CD4-positive, alpha-beta T cell (primary cell): ENCODE results near the gene BLCAP. TPM values are rescaled to one million over a fixed set of nuclear protein-coding genes. Genes with fewer than 3 reads are reported as not detected.
"Not testable (repeated sequence)": the region's sequence is repeated elsewhere in the genome, so short reads cannot be mapped to it uniquely, and the experiment has no call there.

ENCODE experiments used
- ATAC-seq: fragments of 200-7000 bp; cut with Tn5 transposase; one replicate; pipeline ENCODE4 v1.10.0; 2022; ENCODE audit warnings: mild to moderate bottlenecking; ENCODE audit not compliant: poor library complexity
- CTCF ChIA-PET: fragments of 350-600 bp; sonication (Branson Sonifier 250); formaldehyde crosslinking; loops from one replicate; lab custom pipeline; 2021; ENCODE audit warnings: antibody characterized with exemption, inconsistent platforms; lab: Charles Lee
- POLR2A ChIA-PET: fragments of 350-600 bp; sonication (Branson Sonifier 250); formaldehyde crosslinking; loops from one replicate; lab custom pipeline; 2021; ENCODE audit warnings: antibody characterized with exemption, inconsistent platforms; lab: Charles Lee
- DNase-seq, 14 experiments: peaks; one replicate each; pipeline ENCODE4 v3.0.0-alpha.2; 2013 to 2020; ENCODE audit warnings: mixed read lengths in 2 of 14
- H3K27ac ChIP-seq, 2 donors: one replicate each; pipeline versions ENCODE4 v1.5.1 to v1.7.0; 2013; ENCODE audit warnings: low read length in 2 of 2, low read depth in 1 of 2, mild to moderate bottlenecking in 1 of 2
- H3K27me3 ChIP-seq, 2 experiments: 1 replicate in 1 of 2; 2 replicates in 1 of 2; pipeline versions ENCODE4 v1.6.1 to v1.7.0; 2013; ENCODE audit warnings: low read length in 2 of 2, control low read depth in 1 of 2, mild to moderate bottlenecking in 1 of 2, moderate library complexity in 1 of 2; ENCODE audit not compliant: insufficient read depth in 2 of 2, control insufficient read depth in 1 of 2
- H3K36me3 ChIP-seq: one replicate; pipeline ENCODE4 v1.6.1; 2013; ENCODE audit warnings: low read length, control low read depth; ENCODE audit not compliant: insufficient read depth
- H3K4me1 ChIP-seq: one replicate; pipeline ENCODE4 v1.6.1; 2013; ENCODE audit warnings: low read length, control low read depth; ENCODE audit not compliant: insufficient read depth
- H3K4me3 ChIP-seq: one replicate; pipeline ENCODE4 v1.5.1; 2013; ENCODE audit warnings: mild to moderate bottlenecking, low read length, moderate library complexity
- H3K9me3 ChIP-seq, 2 experiments: 1 replicate in 1 of 2; 2 replicates in 1 of 2; pipeline versions ENCODE4 v1.6.1 to v1.7.0; 2013; ENCODE audit warnings: low read length in 2 of 2, mild to moderate bottlenecking in 2 of 2, control low read depth in 1 of 2, moderate library complexity in 1 of 2; ENCODE audit not compliant: control insufficient read depth in 1 of 2, insufficient read depth in 1 of 2
- H3K27ac Mint-ChIP-seq: one replicate; pipeline ENCODE4 v1.8.0; 2020; ENCODE audit warnings: mixed read lengths
- H3K27me3 Mint-ChIP-seq: one replicate; pipeline ENCODE4 v1.8.0; 2021; ENCODE audit warnings: mixed read lengths
- H3K36me3 Mint-ChIP-seq: one replicate; pipeline ENCODE4 v1.8.0; 2021; ENCODE audit warnings: low read depth, mixed read lengths
- H3K4me1 Mint-ChIP-seq: one replicate; pipeline ENCODE4 v1.8.0; 2021; ENCODE audit warnings: low read depth, mixed read lengths
- H3K4me3 Mint-ChIP-seq: one replicate; pipeline ENCODE4 v1.8.0; 2020; ENCODE audit warnings: mild to moderate bottlenecking, mixed read lengths
- H3K9me3 Mint-ChIP-seq: one replicate; pipeline ENCODE4 v1.8.0; 2020; ENCODE audit warnings: mixed read lengths
- CTCF ChIP-seq: fragments of 200-600 bp; IDR thresholded peaks from one replicate; pipeline ENCODE4 v1.8.0; 2022; ENCODE audit warnings: antibody characterized with exemption, mild to moderate bottlenecking
- intact Hi-C, 2 experiments: fragments of 100-400 bp; cut with DNase I in 1 of 2; cut with micrococcal nuclease in 1 of 2; formaldehyde crosslinking; loops; one replicate each; pipeline versions ENCODE4 v1.15.1 to v1.9.0; 2023 to 2025; cut with DNase I, micrococcal nuclease
- total RNA-seq, 174 experiments: library from RNA in 2 of 174; stranded (reverse) in 2 of 174; gene quantifications; one replicate each; pipeline ENCODE4 v1.2.3 and lab custom pipeline; 2021 to 2026

The BLCAP gene
- total RNA-seq, 2 experiments from 2014 or later = 59.4 to 60.1 TPM

DNA sequence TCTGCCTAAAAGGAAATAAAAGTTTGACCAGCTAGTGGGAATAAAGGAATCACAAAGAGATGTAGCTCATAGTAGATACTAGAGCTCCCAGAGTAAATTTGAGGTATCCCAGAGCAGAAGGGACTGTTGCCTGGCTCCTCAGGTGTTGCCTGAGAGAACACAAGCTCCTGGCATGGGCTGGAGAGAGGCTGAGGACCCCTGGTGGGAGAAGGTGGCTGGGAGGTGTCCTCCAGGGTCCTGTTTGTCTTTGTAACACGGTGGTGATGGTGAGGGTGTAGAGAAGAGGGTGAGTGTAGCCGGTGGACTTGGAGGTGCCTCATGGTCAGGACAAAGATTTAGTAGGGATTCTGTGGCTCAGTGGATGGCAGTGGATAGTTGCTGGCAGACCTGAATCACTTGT lies 34.7 kb downstream of the BLCAP start:
- H3K4me1 Mint-ChIP-seq = no peaks in the 10 kb centered on the region
- TF ChIP-seq CTCF = no peak
- DNase-seq (no peak), ATAC-seq (no peak)
- H3K36me3 Mint-ChIP-seq = peaks cover 17% of the 10 kb centered on the region
- no peaks in the 10 kb centered on the region for H3K27me3 ChIP-seq
- intact Hi-C loops = no loop called here
- CTCF ChIA-PET = interaction anchor here (1.4 kb wide), 1 partner anchor 9 kb away, joined by 4 read pairs; no protein-coding TSS in a partner anchor
- no peak overlapping the region for H3K4me3 ChIP-seq
- no peaks in the 10 kb centered on the region for H3K9me3 ChIP-seq
- no peaks in the 10 kb centered on the region for H3K27me3 Mint-ChIP-seq
- no peak overlapping the region for H3K4me3 Mint-ChIP-seq
- H3K27ac ChIP-seq = no peak overlapping the region
- POLR2A ChIA-PET = no interaction called here
- no peaks in the 10 kb centered on the region for H3K9me3 Mint-ChIP-seq
- H3K27ac Mint-ChIP-seq = no peak overlapping the region
- H3K36me3 ChIP-seq = peaks cover 4% of the 10 kb centered on the region
- no peaks in the 10 kb centered on the region for H3K4me1 ChIP-seq

- no peak for DNase-seq
- no peak for ATAC-seq
- Mint-ChIP-seq H3K27me3 (no peaks in the 10 kb centered on the region), H3K27ac (no peak overlapping the region), H3K36me3 (peaks cover 17% of the 10 kb centered on the region), H3K4me3 (no peak overlapping the region), H3K4me1 (no peaks in the 10 kb centered on the region), H3K9me3 (no peaks in the 10 kb centered on the region)
- Histone ChIP-seq H3K4me3 (no peak overlapping the region), H3K27ac (no peak overlapping the region), H3K9me3 (no peaks in the 10 kb centered on the region), H3K27me3 (no peaks in the 10 kb centered on the region), H3K36me3 (peaks cover 4% of the 10 kb centered on the region), H3K4me1 (no peaks in the 10 kb centered on the region)
- CTCF ChIA-PET = interaction anchor here (1.4 kb wide), 1 partner anchor 10 kb away, joined by 4 read pairs; no protein-coding TSS in a partner anchor
- POLR2A ChIA-PET = interaction anchor here (0.5 kb wide), 1 partner anchor 578 kb away, joined by 3 read pairs; no protein-coding TSS in a partner anchor
- TF ChIP-seq CTCF = no peak
- intact Hi-C loops = no loop called here
Measured at GRCh38 chr20:37492096-37492625, 35.5 kb downstream of the BLCAP start.

GRCh38 chr20:37490663-37491350 lies 36.9 kb downstream of the BLCAP start:
- Mint-ChIP-seq H3K36me3 (peaks cover 12% of the 10 kb centered on the region), H3K4me1 (no peaks in the 10 kb centered on the region), H3K27me3 (no peaks in the 10 kb centered on the region), H3K9me3 (no peaks in the 10 kb centered on the region), H3K27ac (no peak overlapping the region), H3K4me3 (no peak overlapping the region)
- intact Hi-C loops = no loop called here
- ChIA-PET POLR2A (no interaction called here), CTCF (no interaction called here)
- H3K4me1 ChIP-seq = no peaks in the 10 kb centered on the region
- TF ChIP-seq CTCF = no peak
- DNase-seq (no peak), ATAC-seq (no peak)
- H3K9me3 ChIP-seq = no peaks in the 10 kb centered on the region
- H3K36me3 ChIP-seq = peaks cover 4% of the 10 kb centered on the region
- H3K4me3 ChIP-seq = no peak overlapping the region
- no peaks in the 10 kb centered on the region for H3K27me3 ChIP-seq
- no peak overlapping the region for H3K27ac ChIP-seq

DNA sequence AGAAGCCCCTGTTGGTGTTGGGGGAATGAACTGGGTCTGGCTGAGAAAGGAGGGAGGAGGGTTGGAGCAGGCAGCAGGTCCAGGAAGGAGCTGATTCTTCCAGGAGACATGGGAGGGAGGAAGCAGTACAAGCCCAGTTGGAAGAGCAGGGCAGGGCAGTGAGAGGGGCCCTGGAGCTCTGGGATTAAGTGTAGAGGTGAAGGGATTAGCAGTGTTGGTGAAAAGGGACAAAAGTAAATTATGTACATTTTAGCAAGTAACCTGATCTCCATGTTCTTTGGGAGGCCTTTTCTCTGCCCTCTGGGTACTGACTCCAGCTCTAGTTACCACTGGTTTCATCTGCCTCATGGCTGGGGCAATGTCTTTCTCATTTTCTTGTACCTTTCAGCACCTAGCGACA lies 41.5 kb downstream of the BLCAP start:
- H3K9me3 ChIP-seq, H3K4me3 Mint-ChIP-seq, DNase-seq, H3K27me3 ChIP-seq, H3K9me3 Mint-ChIP-seq, H3K4me1 Mint-ChIP-seq, CTCF ChIA-PET, ATAC-seq, H3K36me3 ChIP-seq, H3K27ac ChIP-seq, intact Hi-C loops, H3K4me1 ChIP-seq, H3K4me3 ChIP-seq, H3K27ac Mint-ChIP-seq, POLR2A ChIA-PET, H3K36me3 Mint-ChIP-seq: not testable (repeated sequence)
- H3K27me3 Mint-ChIP-seq = peaks cover 14% of the 10 kb centered on the region
